GM12878 (cell line): ENCODE measurements around the gene CCN6. TPM values are rescaled to one million over a fixed set of nuclear protein-coding genes. Genes with fewer than 3 reads are reported as not detected.

Experiments used
- ATF3 ChIP-seq: IDR thresholded peaks from 2 replicates; pipeline ENCODE4 v1.6.1; 2011; ENCODE audit warnings: low read depth, mild to moderate bottlenecking, low read length, moderate library complexity, borderline replicate concordance; ENCODE audit errors: extremely low read depth
- E4F1 ChIP-seq: fragments of 450-650 bp; IDR thresholded peaks from 2 replicates; pipeline ENCODE4 v1.6.1; 2018; ENCODE audit warnings: borderline replicate concordance, mild to moderate bottlenecking; ENCODE audit not compliant: partially characterized antibody
- FOS ChIP-seq: IDR thresholded peaks from 3 replicates; pipeline ENCODE4 v1.6.1; 2011; ENCODE audit warnings: borderline replicate concordance; ENCODE audit not compliant: insufficient read length; ENCODE audit errors: extremely low read depth
- GATAD2B ChIP-seq: fragments of 450-650 bp; conservative IDR thresholded peaks from 2 replicates; pipeline ENCODE4 v1.6.1; 2017; ENCODE audit warnings: low read depth, mild to moderate bottlenecking, moderate library complexity
- HCFC1 ChIP-seq: fragments of 150-350 bp; IDR thresholded peaks from 2 replicates; pipeline ENCODE4 v1.6.1; 2014; ENCODE audit warnings: low read length
- HDGF ChIP-seq: fragments of 450-650 bp; IDR thresholded peaks from 2 replicates; pipeline ENCODE4 v1.6.1; 2016; ENCODE audit warnings: antibody characterized with exemption
- JUNB ChIP-seq: IDR thresholded peaks from 2 replicates; pipeline ENCODE4 v1.6.1; 2016; ENCODE audit warnings: antibody characterized with exemption, mild to moderate bottlenecking
- KLF5 ChIP-seq: fragments of 450-650 bp; IDR thresholded peaks from 2 replicates; pipeline ENCODE4 v1.6.1; 2014; ENCODE audit warnings: mild to moderate bottlenecking; ENCODE audit not compliant: partially characterized antibody
- LARP7 ChIP-seq: fragments of 450-650 bp; IDR thresholded peaks from 2 replicates; pipeline ENCODE4 v1.6.1; 2017; ENCODE audit warnings: mild to moderate bottlenecking
- MXI1 ChIP-seq: fragments of 150-350 bp; IDR thresholded peaks from 2 replicates; pipeline ENCODE4 v1.6.1; 2011; ENCODE audit warnings: low read depth, mild to moderate bottlenecking, inconsistent platforms, low read length, improper control_type of control experiment
- NR2C2 ChIP-seq: IDR thresholded peaks from 2 replicates; pipeline ENCODE4 v1.6.1; 2011; ENCODE audit warnings: borderline replicate concordance, low read depth; ENCODE audit not compliant: control insufficient read depth, insufficient read length
- PAX5 ChIP-seq: IDR thresholded peaks from 2 replicates; pipeline ENCODE4 v1.6.1; 2011; ENCODE audit warnings: low read depth, low read length, borderline replicate concordance
- POLR2A ChIP-seq: IDR thresholded peaks from 2 replicates; pipeline ENCODE4 v1.6.1; 2011; ENCODE audit warnings: low read depth, mild to moderate bottlenecking, low read length
- SPI1 ChIP-seq: IDR thresholded peaks from 2 replicates; pipeline ENCODE4 v1.6.1; 2011; ENCODE audit warnings: low read depth, mild to moderate bottlenecking, low read length, moderate library complexity, borderline replicate concordance; ENCODE audit not compliant: insufficient read depth
- ZBTB40 ChIP-seq: fragments of 450-650 bp; IDR thresholded peaks from 2 replicates; pipeline ENCODE4 v1.6.1; 2016; ENCODE audit warnings: mild to moderate bottlenecking, moderate library complexity, borderline replicate concordance
- ZNF24 ChIP-seq: fragments of 450-650 bp; IDR thresholded peaks from 2 replicates; pipeline ENCODE4 v1.6.1; 2017; ENCODE audit warnings: antibody characterized with exemption, mild to moderate bottlenecking
- polyA plus RNA-seq, 11 experiments: library from polyadenylated mRNA; depleted of rRNA in 4 of 11; unstranded in 6 of 11; stranded (reverse) in 5 of 11; fragments of >200 nt; fragmentation: Nextera tagmentation in 4 of 11; fragmentation: Illumina TruSeq in 1 of 11; extraction: Ambion mirVana in 4 of 11; extraction: Trizol in 1 of 11; gene quantifications; 1 replicate in 1 of 11; 2 replicates in 10 of 11; pipeline versions ENCODE4 v1.2.1 to v1.2.3, GENCODE V29; 2011 to 2016; ENCODE audit warnings: inconsistent platforms in 2 of 11, missing spikeins in 2 of 11, low read depth in 1 of 11
- total RNA-seq, 4 experiments: library from RNA; depleted of rRNA in 3 of 4; stranded (reverse); fragments of >200 nt in 3 of 4; fragmentation: Illumina TruSeq in 1 of 4; extraction: Trizol in 1 of 4; gene quantifications; 2 replicates each; pipeline versions ENCODE4 v1.2.1 to v1.2.3, GENCODE V29; 2013 to 2021

The CCN6 gene
- total and polyA plus RNA-seq, 10 of the 15 experiments (the other 5 are each of a cell fraction or from before 2014, with no cell fraction given), result 0.05 to 0.24 (median 0.19) TPM; not detected in 5

- TF ChIP-seq E4F1 (peak; percentile 99), SPI1 (peak; percentile 23; the same call in 1 of the 2 replicates), ZNF24 (no peak), HCFC1 (peak; percentile 47; the same call in 1 of the 2 replicates), JUNB (no peak), HDGF (peak; percentile 89), PAX5 (peak; percentile 48; the same call in 1 of the 2 replicates), ATF3 (peak; percentile 88), NR2C2 (no peak), GATAD2B (peak; percentile 67), ZBTB40 (peak; percentile 55; the same call in 1 of the 2 replicates), KLF5 (peak; percentile 88), LARP7 (peak; percentile 44; the same call in 1 of the 2 replicates), POLR2A (peak; percentile 89), FOS (no peak), MXI1 (peak; percentile 93)
Observed at GRCh38 chr6:112087136-112087911, 33.4 kb downstream of the CCN6 start, which contains the start of the genes FAM229B and TUBE1 (continued).
